ENCODE results near the gene PDK1.

- TF ChIP-seq CTCF (conservative IDR thresholded peaks at IDR 0.05; ENCODE audit: low read depth, low read length): no peak
- no peak for TF ChIP-seq EZH2 (IDR thresholded peaks at IDR 0.05; ENCODE audit: borderline replicate concordance, low read depth, low read length, poor library complexity, severe bottlenecking)
These were observed 84.5 kb downstream of the PDK1 start for GRCh38 chr2:172640389-172640788.

Measured in A673 (cell line).